Cerebellar cortex (tissue), 1 donor: Measurements from ENCODE around the gene AMIGO2.

Experiments used
- DNase-seq: peaks from one replicate; pipeline ENCODE4 v3.0.0-alpha.2; 2015; ENCODE audit warnings: low spot score

AMIGO2 gene

DNA sequence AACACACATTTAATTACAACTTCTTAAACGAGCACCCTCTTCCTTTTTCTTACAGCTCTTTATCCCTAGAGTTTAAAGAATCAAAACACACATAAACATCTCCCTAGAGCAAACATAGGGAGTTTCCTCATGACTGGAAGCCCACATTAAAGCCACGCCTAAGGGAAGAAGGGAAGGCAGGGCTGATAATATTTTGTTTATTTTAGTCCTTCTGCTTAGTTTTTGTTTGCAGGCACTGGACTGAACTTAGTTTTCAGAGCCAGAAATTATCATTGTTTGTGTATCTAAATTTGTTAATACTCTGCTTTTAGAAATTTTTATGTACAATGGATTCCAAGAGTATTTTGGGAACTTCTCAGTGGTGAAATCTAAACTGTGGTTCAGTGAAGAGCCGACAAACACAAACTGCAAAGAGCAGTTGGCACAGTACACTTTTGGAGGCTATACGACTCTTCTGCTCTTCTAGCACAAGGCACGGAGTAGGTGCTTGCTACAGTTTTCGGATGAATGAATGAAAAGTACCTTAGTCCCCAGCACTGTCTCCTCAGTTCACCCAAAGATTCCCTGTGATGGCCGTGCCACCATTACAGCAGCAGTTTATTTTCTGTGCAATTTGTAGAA lies 17.6 kb upstream of the AMIGO2 start:
- no peak for DNase-seq

DNA sequence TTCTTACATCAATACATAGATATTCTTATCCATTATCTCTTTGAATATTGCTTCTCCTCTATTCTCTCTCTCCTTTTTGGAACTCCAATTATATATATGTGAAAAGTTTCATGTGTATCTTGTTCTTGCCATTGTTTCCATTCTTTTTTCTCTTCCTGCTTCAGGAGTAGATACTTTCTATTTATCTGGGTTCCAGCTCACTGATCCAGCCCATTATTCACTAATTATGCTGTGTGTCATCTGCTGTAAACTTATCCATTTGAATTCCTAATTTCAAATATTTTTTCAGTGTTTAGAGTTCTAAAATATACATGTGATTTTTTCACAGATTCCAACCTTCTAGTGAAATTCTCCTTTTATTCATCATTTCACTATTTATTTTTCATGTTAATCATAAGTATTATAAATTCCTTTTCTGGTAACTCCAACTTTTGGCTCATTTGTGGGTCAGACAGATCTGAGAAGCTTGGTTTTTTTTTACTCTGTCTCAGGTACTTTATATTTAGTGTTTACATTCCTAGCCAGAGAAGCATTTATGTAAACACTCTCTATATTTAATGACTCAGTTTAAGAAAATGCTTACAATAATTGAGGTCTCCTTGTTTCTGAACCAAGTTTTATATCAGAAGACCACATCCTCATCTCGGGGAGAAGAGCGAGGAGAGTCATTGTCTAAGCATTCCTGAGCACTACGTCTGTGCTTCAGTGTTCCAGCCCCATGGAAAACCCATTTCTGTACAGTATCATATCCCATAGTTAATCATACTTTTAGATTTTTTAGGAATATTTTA lies 15.9 kb upstream of the AMIGO2 start:
- no peak for DNase-seq

GRCh38 chr12:47094804-47095203 lies 15.0 kb upstream of the AMIGO2 start:
- no peak for DNase-seq

DNA sequence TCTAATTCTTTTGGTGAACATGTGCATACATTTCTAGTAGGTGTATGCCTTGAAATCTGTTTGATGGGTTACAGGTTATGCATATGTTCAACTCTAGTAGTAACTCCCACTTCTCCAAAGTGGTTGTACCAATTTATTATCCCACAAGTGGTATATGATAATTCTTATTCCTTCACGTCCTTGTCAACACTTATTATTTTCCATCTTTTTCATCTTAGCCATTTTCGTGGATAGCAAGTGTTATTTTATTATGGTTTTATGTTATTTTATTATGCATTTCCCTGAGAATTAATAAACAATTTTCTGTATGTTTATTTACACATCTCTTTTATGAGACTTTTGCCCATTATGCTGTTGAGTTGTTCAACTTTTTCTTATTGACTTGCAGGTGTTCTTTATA lies 11.2 kb upstream of the AMIGO2 start:
- no peak for DNase-seq

GRCh38 chr12:47088021-47088944 lies 8.5 kb upstream of the AMIGO2 start:
- peak; percentile 84 for DNase-seq

DNA sequence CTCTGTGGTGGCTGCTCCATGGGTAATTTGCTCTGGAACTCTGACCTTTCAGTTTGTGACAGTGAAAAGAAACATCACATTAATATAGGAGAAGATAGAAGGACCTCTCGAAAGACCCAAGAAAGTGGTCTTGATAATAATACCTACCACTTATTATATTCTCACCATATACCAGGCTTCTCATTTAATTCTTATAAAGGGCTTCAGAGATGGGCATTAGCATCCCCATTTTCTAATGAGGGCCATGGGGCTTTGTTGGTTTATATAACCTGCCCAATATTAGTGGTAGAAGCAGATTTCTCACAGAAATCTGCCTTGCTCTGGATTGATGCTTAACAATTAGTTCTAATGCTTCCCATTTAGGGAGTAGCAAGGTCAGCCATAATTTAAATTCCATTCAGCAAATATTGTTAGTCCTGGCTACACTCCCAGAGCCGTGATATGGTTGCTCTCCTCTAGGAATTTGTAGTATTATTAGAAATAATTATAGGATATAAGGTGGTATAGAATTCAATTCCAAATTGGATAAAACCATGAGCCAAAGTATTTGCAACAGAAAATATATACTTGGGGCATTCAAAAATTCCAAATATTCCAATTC lies 7.4 kb upstream of the AMIGO2 start:
- DNase-seq = peak; percentile 76

GRCh38 chr12:47085815-47086252 lies 6.1 kb upstream of the AMIGO2 start:
- DNase-seq = peak; percentile 79

DNA sequence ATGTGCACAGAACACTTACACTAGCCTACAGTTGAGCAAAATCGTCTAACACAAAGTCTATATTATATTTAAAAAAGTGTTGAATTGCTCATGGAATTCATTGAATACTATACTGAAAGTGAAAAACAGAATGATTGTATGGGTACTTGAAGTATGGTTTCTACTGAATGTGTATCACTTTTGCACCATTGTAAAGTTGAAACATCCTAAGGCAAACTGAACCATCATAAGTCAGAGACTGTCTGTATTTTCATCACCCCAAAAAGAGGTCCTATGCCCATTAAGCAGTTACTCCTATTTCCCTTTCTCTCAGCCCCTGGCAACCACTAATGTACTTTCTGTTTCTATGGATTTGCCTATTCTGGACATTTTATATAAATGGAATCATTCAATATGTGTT lies 4.4 kb upstream of the AMIGO2 start:
- DNase-seq = no peak

DNA sequence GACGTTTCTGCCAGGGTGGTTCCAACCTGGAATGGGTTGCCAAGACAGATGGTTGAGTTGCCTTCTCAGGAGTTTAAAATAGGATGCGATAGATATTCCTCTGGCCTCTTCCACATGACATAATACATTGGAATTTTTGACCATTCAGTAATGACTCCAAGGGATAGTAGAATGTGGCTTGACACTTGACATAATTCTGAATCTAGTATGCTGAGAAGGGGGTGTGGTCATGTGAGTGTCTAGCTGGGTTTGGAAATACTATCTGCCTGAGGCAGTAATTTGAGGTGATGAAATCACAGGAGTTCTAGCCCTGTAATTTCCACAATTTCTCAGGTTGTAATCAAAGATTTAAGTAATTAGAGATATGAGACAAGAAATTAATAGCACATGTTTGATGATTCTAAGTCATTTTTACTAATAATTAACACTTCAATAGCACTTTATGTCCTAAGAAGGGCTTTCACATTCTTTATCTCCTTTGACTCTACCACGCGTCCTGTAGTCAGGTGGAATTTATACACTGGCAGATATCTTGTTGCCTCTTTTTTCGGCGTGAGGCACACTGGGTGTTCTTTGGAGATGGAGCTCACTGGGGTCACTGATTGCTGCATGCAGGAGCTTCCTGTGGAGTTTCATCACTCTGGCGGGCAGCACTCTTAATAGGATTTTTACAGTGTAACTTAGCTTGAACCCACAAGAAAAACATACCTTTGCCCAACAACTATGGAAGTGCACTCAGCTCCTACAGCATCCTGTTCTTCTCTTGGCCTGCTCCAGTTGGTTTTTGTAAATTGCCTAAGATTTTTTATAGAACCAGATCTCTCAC lies 3.2 kb upstream of the AMIGO2 start:
- peak; percentile 85 for DNase-seq

- no peak for DNase-seq
These were observed 2.5 kb upstream of the AMIGO2 start for GRCh38 chr12:47082283-47082682.

DNA sequence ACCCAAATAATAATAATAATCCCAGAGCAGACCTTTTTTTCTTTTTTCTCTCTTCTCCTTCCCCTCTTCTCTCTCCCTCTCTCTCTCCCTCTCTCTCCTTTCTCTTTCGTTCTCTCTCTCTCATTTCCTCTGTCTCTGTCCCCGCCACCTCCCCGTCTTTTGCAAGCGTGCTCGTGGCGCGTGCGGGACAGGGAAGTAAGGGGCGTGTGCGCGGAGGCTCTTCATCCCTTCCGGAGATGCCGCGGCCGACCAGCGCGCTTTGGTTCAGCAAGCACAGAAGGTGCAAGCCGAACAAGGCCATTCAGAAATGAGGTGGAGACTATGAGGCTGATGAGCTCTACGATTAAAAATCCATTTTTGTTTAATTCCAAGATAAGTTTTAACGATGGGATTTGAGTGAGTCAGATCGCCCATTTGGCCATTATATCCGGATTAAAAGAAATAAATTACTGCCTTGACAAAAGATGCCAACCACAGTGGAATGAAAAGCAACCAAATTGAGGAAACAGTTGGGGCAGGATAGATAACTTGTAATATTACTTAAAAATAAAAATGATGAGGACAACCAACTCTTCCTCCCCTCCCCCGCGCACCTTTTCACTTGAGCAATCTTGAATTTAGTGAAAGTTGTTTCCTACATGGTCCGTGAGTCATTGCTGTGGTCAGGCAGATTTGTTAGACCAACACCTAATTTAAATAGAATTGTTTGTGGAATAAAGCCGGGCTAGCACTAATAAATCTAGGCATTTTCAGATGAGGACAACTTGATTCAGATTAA lies 1.2 kb upstream of the AMIGO2 start:
- no peak for DNase-seq

DNA sequence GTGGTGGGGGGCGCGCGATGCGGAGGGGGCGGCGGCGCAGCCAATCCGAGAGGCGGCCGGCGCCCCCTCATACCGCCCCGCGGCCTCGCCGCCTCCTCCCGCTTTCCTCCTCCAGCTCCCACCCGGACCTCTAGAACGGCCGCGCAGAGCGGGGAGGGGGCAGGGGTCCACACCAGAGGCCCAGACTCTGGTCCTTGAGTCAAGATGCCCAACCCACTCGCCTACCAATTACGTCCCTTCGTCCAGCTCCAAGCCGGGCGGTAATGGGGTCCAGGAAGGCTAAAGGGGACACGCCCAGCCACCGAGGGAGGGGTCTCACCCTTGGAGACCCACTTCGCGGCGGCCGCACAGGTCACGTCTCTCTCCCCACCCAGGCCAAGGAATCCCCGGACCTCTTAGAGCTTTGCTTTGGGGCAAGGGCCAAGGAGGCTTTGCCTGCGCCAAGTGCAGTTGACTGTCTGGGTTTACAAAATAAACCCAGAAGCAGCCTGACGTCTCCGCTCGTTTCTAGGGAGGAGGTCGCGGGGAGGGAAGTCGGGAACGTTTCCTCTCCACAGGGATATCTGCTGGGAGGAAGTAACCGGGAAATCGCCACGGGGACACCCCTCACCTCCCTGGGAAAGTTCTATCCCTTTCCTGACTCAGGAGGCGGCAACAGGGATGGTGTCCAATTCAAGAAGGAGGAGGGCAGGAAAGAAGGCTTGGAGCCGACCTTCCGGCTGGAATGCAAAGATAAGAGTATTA lies 394 bp upstream of the AMIGO2 start:
- peak; percentile 77 for DNase-seq

DNA sequence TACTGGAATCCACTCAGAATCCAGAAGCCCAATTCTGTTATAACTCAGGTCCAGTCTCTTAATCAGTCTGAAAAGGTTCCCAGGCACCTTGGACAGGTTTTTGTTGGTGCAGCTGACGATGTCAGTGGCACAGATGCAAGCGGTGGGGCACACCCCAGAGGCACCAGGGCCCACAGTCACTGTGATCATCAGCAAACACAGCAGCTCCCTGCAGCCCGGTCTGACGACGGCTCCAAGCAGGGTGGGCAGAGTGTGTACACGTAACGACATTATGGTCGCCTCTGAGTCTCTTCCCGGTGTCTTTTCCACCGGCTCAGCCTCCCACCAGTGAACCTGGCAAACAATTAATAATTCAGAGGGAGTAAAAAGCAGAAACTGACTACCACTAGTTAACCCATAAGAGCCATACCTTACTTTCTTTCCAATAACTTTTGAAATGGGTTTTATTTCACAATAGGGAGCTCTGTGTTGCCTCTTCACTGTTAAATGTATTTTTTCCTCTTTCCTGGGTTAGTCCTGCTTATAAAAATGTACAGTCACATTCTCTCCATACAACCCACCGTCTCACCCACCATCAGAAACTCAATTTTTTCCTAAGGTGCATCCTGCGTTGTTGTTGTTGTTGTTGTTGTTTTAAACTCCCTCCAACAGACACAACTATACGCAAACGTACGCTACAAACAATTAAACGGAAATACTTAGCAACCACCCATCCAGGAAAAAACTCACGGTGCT lies 859 bp downstream of the AMIGO2 start:
- DNase-seq = no peak

GRCh38 chr12:47078086-47078395 lies 1.7 kb downstream of the AMIGO2 start:
- DNase-seq = no peak

GRCh38 chr12:47077206-47078085 lies 2.3 kb downstream of the AMIGO2 start:
- no peak for DNase-seq

GRCh38 chr12:47075192-47076084 lies 4.3 kb downstream of the AMIGO2 start:
- DNase-seq = peak; percentile 61

DNA sequence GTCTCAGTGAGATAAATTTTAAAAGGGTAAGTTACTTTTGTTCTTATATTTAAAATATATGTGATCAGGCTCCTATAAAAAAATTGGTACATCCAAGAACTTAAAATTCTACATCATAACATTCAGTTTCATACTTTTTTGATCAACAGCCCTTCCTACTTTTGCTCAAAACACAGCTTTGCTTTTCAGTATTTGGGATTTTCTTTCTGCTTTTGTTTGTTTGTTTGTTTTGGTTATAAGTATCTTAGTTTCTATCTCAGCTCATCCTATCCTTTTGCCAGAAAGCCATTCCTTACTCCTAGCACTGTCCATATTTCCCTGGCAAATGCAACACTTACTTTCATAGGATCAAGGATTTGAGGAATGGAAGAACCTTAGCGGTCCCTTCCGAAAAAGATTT lies 5.0 kb downstream of the AMIGO2 start:
- DNase-seq = no peak
